GM12878 (cell line): Measurements from ENCODE around the gene C11orf91. TPM values are rescaled to one million over a fixed set of nuclear protein-coding genes. Genes with fewer than 3 reads are reported as not detected.

Experiments
- ATAC-seq: fragments of 200-7000 bp; cut with Tn5 transposase; 3 replicates; pipeline ENCODE4 v1.9.1; 2020; ENCODE audit warnings: mild to moderate bottlenecking, moderate library complexity
- BruUV-seq: library from RNA; stranded (reverse); fragments of 400-500 nt; replicated peaks from 2 replicates; lab custom pipeline; 2021; lab: Mats Ljungman, UMichigan
- CTCF ChIA-PET: fragments of 300-600 bp; sonication (Branson Sonifier 250); formaldehyde crosslinking; extraction: SDS; loops from one replicate; lab custom pipeline; 2021; ENCODE audit warnings: inconsistent platforms; lab: Yijun Ruan, JAX
- POLR2A ChIA-PET: fragments of 350-600 bp; formaldehyde crosslinking; extraction: SDS; loops from one replicate; lab custom pipeline; 2021; ENCODE audit warnings: inconsistent platforms; lab: Charles Lee
- RAD21 ChIA-PET: fragments of 300-600 bp; sonication (Branson Sonifier 250); formaldehyde crosslinking; loops from one replicate; lab custom pipeline; 2023; ENCODE audit warnings: antibody characterized with exemption; ENCODE audit not compliant: unreplicated experiment; lab: Charles Lee
- SMC1A ChIA-PET: fragments of 300-600 bp; sonication (Branson Sonifier 250); formaldehyde crosslinking; loops from one replicate; lab custom pipeline; 2023; ENCODE audit not compliant: unreplicated experiment, uncharacterized antibody; lab: Charles Lee
- DNase-seq: peaks from one replicate; pipeline ENCODE4 v3.0.0-alpha.2; 2011; ENCODE audit warnings: low read depth, low spot score
- FAIRE-seq: peaks from 3 replicates; lab custom pipeline; 2011; peaks lifted over from hg19 to GRCh38; lab: Jason Lieb, UNC
- H2AFZ ChIP-seq: 2 replicates; pipeline ENCODE4 v1.6.0; 2011; ENCODE audit warnings: low read depth, low read length, control low read depth; ENCODE audit not compliant: control insufficient read depth
- H3K27ac ChIP-seq: 2 replicates; pipeline ENCODE4 v1.5.1; 2011; ENCODE audit warnings: control low read depth; ENCODE audit not compliant: control insufficient read depth, insufficient read depth
- H3K27me3 ChIP-seq, 2 experiments: replicated peaks in 1 of 2; 2 replicates each; pipeline versions ENCODE4 v1.6.0 to v1.6.1; 2011; ENCODE audit warnings: low read length in 1 of 2; ENCODE audit not compliant: control insufficient read depth in 2 of 2, insufficient read depth in 2 of 2
- H3K36me3 ChIP-seq, 2 experiments: 2 replicates each; pipeline ENCODE4 v1.5.1; 2011; ENCODE audit warnings: low read length in 1 of 2; ENCODE audit not compliant: control insufficient read depth in 2 of 2, insufficient read depth in 2 of 2
- H3K4me1 ChIP-seq: 2 replicates; pipeline ENCODE4 v1.6.1; 2011; ENCODE audit warnings: mild to moderate bottlenecking, low read length, moderate library complexity, mixed read lengths; ENCODE audit not compliant: control insufficient read depth, insufficient read depth
- H3K4me2 ChIP-seq: 2 replicates; pipeline ENCODE4 v1.6.0; 2011; ENCODE audit warnings: control low read depth; ENCODE audit not compliant: control insufficient read depth, insufficient read depth
- H3K4me3 ChIP-seq: fragments of 200-600 bp; sonication (generic); 2 replicates; pipeline ENCODE4 v1.5.1; 2016
- H3K79me2 ChIP-seq: 2 replicates; pipeline ENCODE4 v1.6.0; 2011; ENCODE audit warnings: low read length; ENCODE audit not compliant: control insufficient read depth, insufficient read depth
- H3K9ac ChIP-seq: 2 replicates; pipeline ENCODE4 v1.8.0; 2011; ENCODE audit warnings: low read length, control low read depth, mixed read lengths; ENCODE audit not compliant: control insufficient read depth, insufficient read depth
- H3K9me3 ChIP-seq: replicated peaks from 3 replicates; pipeline ENCODE4 v1.5.1; 2011; ENCODE audit warnings: mild to moderate bottlenecking, low read length; ENCODE audit not compliant: control insufficient read depth, insufficient read depth
- H4K20me1 ChIP-seq: 2 replicates; pipeline ENCODE4 v1.6.0; 2011; ENCODE audit not compliant: control insufficient read depth, insufficient read depth
- ATF7 ChIP-seq: fragments of 450-650 bp; IDR thresholded peaks from 2 replicates; pipeline ENCODE4 v1.6.1; 2016; ENCODE audit warnings: low read depth, mild to moderate bottlenecking
- CHD1 ChIP-seq: IDR thresholded peaks from 2 replicates; pipeline ENCODE4 v1.6.1; 2012; ENCODE audit warnings: low read depth, low read length, improper control_type of control experiment
- CREB1 ChIP-seq: IDR thresholded peaks from 2 replicates; pipeline ENCODE4 v1.6.1; 2012; ENCODE audit warnings: low read depth, mild to moderate bottlenecking, inconsistent platforms
- CTCF ChIP-seq, 3 experiments: IDR thresholded peaks in 2 of 3; conservative IDR thresholded peaks in 1 of 3; 2 replicates each; pipeline ENCODE4 v1.5.1; 2011; ENCODE audit warnings: low read depth in 3 of 3, low read length in 3 of 3, mild to moderate bottlenecking in 3 of 3, control low read depth in 2 of 3, moderate library complexity in 2 of 3, inconsistent platforms in 1 of 3, mixed read lengths in 1 of 3; ENCODE audit not compliant: control insufficient read depth in 2 of 3, insufficient read depth in 1 of 3; ENCODE audit errors: extremely low read depth in 1 of 3
- ETV6 ChIP-seq, 2 experiments: fragments of 450-650 bp in 1 of 2; IDR thresholded peaks in 1 of 2; conservative IDR thresholded peaks in 1 of 2; 2 replicates each; pipeline ENCODE4 v1.6.1; 2014; ENCODE audit warnings: antibody characterized with exemption in 1 of 2, borderline replicate concordance in 1 of 2, low read depth in 1 of 2, mild to moderate bottlenecking in 1 of 2, moderate library complexity in 1 of 2
- GATAD2B ChIP-seq: fragments of 450-650 bp; conservative IDR thresholded peaks from 2 replicates; pipeline ENCODE4 v1.6.1; 2017; ENCODE audit warnings: low read depth, mild to moderate bottlenecking, moderate library complexity
- KAT2A ChIP-seq: conservative IDR thresholded peaks from 2 replicates; pipeline ENCODE4 v1.6.1; 2011; ENCODE audit warnings: low read depth, low read length; ENCODE audit not compliant: control insufficient read depth
- MEF2A ChIP-seq: IDR thresholded peaks from 2 replicates; pipeline ENCODE4 v1.6.1; 2011; ENCODE audit warnings: low read depth, mild to moderate bottlenecking, low read length, moderate library complexity; ENCODE audit not compliant: insufficient read depth
- MTA2 ChIP-seq: fragments of 450-650 bp; IDR thresholded peaks from 2 replicates; pipeline ENCODE4 v1.6.1; 2016; ENCODE audit warnings: low read depth, mild to moderate bottlenecking, moderate library complexity
- PAX5 ChIP-seq: IDR thresholded peaks from 2 replicates; pipeline ENCODE4 v1.6.1; 2011; ENCODE audit warnings: low read depth, low read length, borderline replicate concordance
- POLR2A ChIP-seq: IDR thresholded peaks from 2 replicates; pipeline ENCODE4 v1.6.1; 2011; ENCODE audit warnings: low read depth, mild to moderate bottlenecking, low read length
- RCOR1 ChIP-seq: conservative IDR thresholded peaks from 2 replicates; pipeline ENCODE4 v1.6.1; 2012; ENCODE audit warnings: low read depth, low read length, improper control_type of control experiment
- STAT1 ChIP-seq: fragments of 450-650 bp; conservative IDR thresholded peaks from 2 replicates; pipeline ENCODE4 v1.6.1; 2014; ENCODE audit warnings: antibody characterized with exemption, mild to moderate bottlenecking
- WGBS: methylation state at CpG from one replicate; pipeline ENCODE4 v1.1.6; 2016; ENCODE audit warnings: low lambda C conversion rate; ENCODE audit not compliant: insufficient replicate concordance, insufficient coverage; ENCODE audit errors: missing lambda C conversion rate; 5-methylcytosine and 5-hydroxymethylcytosine counted together
- in situ Hi-C: fragments of 300-500 bp; cut with MboI; formaldehyde crosslinking; loops from 9 replicates; pipeline ENCODE4 v1.14.3; 2018; ENCODE audit warnings: mixed read lengths
- intact Hi-C: fragments of 100-400 bp; cut with micrococcal nuclease; formaldehyde crosslinking; loops from one replicate; pipeline ENCODE4 v1.14.2; 2022; ENCODE audit not compliant: unreplicated experiment
- polyA plus RNA-seq, 11 experiments: library from polyadenylated mRNA; depleted of rRNA in 4 of 11; unstranded in 6 of 11; stranded (reverse) in 5 of 11; fragments of >200 nt; fragmentation: Nextera tagmentation in 4 of 11; fragmentation: Illumina TruSeq in 1 of 11; extraction: Ambion mirVana in 4 of 11; extraction: Trizol in 1 of 11; gene quantifications; 1 replicate in 1 of 11; 2 replicates in 10 of 11; pipeline versions ENCODE4 v1.2.1 to v1.2.3, GENCODE V29; 2011 to 2016; ENCODE audit warnings: inconsistent platforms in 2 of 11, missing spikeins in 2 of 11, low read depth in 1 of 11
- total RNA-seq, 4 experiments: library from RNA; depleted of rRNA in 3 of 4; stranded (reverse); fragments of >200 nt in 3 of 4; fragmentation: Illumina TruSeq in 1 of 4; extraction: Trizol in 1 of 4; gene quantifications; 2 replicates each; pipeline versions ENCODE4 v1.2.1 to v1.2.3, GENCODE V29; 2013 to 2021
- TF ChIP-seq, protein P1 (sequence below): IDR thresholded peaks from 2 replicates; pipeline ENCODE4 v1.6.1; 2011; ENCODE audit warnings: borderline replicate concordance, low read depth, mild to moderate bottlenecking, moderate library complexity, mixed read lengths, low read length; ENCODE audit not compliant: insufficient read depth; ENCODE audit errors: extremely low read length
- TF ChIP-seq, protein P2 (sequence below): fragments of 450-650 bp; IDR thresholded peaks from 2 replicates; pipeline ENCODE4 v1.6.1; 2017; ENCODE audit warnings: mild to moderate bottlenecking, moderate library complexity

The C11orf91 gene
- total and polyA plus RNA-seq, 10 of the 15 experiments (the other 5 are each of a cell fraction or from before 2014, with no cell fraction given) = not detected

DNA sequence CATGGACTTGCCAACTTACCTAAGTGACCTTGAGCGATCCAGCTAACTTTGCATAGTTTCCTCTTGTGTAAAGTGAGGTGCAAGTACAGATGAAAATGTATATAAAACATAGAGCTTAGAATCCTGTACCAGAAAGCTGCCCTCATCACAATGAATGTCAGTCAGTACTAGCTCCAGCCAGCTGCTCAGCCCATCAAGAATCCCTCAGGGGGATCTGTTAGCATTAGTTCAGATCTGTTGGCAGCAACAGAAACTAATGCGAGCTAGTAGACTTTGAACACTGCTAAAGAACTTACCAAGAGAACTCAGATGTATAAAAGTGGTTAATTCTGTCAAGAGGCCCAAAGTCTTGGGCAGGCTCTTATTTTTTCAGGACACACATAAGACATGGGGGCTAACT, 6.3 kb upstream of the C11orf91 start:
- H3K36me3 ChIP-seq = peaks cover 13 to 19% of the 10 kb centered on the region in 2 experiments
- in situ Hi-C loops = no loop called here
- FAIRE-seq (no peak), DNase-seq (no peak), ATAC-seq (no peak)
- no peaks in the 10 kb centered on the region for H3K27me3 ChIP-seq
- SMC1A ChIA-PET = interaction anchor here (0.8 to 1.2 kb wide), 5 partner anchors 9 to 36 kb away, joined by 3 to 9 read pairs (median 4); no protein-coding TSS in a partner anchor
- intact Hi-C loops = no loop called here
- H3K4me2 ChIP-seq = no peak overlapping the region
- no peak overlapping the region for H3K4me3 ChIP-seq
- WGBS = 89% methylated on average over 2 of the region's 2 CpGs
- CTCF ChIA-PET = interaction anchor here (1.0 to 7.1 kb wide), 3 partner anchors 9 to 36 kb away, joined by 3 to 35 read pairs (median 11); no protein-coding TSS in a partner anchor
- no peaks in the 10 kb centered on the region for H3K79me2 ChIP-seq
- TF ChIP-seq ATF7 (no peak), CTCF (IDR thresholded peaks at IDR 0.05 in 2 of 3, conservative IDR thresholded peaks at IDR 0.05 in 1 of 3; ENCODE audit: control insufficient read depth in 2 of 3, extremely low read depth in 1 of 3, insufficient read depth in 1 of 3, low read depth in 3 of 3, low read length in 3 of 3) (no peak), ETV6 (conservative IDR thresholded peaks at IDR 0.05 in 1 of 2, IDR thresholded peaks at IDR 0.05 in 1 of 2; ENCODE audit: borderline replicate concordance in 1 of 2, low read depth in 1 of 2) (no peak), RCOR1 (no peak), CHD1 (no peak), GATAD2B (no peak), POLR2A (no peak), MEF2A (no peak), STAT1 (no peak), KAT2A (no peak), CREB1 (no peak), PAX5 (no peak), MTA2 (no peak)
- TF ChIP-seq, protein P1, sequence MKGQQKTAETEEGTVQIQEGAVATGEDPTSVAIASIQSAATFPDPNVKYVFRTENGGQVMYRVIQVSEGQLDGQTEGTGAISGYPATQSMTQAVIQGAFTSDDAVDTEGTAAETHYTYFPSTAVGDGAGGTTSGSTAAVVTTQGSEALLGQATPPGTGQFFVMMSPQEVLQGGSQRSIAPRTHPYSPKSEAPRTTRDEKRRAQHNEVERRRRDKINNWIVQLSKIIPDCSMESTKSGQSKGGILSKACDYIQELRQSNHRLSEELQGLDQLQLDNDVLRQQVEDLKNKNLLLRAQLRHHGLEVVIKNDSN = no peak
- TF ChIP-seq, protein P2, sequence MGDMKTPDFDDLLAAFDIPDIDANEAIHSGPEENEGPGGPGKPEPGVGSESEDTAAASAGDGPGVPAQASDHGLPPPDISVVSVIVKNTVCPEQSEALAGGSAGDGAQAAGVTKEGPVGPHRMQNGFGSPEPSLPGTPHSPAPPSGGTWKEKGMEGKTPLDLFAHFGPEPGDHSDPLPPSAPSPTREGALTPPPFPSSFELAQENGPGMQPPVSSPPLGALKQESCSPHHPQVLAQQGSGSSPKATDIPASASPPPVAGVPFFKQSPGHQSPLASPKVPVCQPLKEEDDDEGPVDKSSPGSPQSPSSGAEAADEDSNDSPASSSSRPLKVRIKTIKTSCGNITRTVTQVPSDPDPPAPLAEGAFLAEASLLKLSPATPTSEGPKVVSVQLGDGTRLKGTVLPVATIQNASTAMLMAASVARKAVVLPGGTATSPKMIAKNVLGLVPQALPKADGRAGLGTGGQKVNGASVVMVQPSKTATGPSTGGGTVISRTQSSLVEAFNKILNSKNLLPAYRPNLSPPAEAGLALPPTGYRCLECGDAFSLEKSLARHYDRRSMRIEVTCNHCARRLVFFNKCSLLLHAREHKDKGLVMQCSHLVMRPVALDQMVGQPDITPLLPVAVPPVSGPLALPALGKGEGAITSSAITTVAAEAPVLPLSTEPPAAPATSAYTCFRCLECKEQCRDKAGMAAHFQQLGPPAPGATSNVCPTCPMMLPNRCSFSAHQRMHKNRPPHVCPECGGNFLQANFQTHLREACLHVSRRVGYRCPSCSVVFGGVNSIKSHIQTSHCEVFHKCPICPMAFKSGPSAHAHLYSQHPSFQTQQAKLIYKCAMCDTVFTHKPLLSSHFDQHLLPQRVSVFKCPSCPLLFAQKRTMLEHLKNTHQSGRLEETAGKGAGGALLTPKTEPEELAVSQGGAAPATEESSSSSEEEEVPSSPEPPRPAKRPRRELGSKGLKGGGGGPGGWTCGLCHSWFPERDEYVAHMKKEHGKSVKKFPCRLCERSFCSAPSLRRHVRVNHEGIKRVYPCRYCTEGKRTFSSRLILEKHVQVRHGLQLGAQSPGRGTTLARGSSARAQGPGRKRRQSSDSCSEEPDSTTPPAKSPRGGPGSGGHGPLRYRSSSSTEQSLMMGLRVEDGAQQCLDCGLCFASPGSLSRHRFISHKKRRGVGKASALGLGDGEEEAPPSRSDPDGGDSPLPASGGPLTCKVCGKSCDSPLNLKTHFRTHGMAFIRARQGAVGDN = no peak
- H3K27ac ChIP-seq = no peak overlapping the region
- BruUV-seq = no TSS peak
- no peak overlapping the region for H3K9ac ChIP-seq
- H3K4me1 ChIP-seq = 0 out of 2 replicates have a peak, but pooled peaks cover 4% of the 10 kb centered on the region
- no peaks in the 10 kb centered on the region for H4K20me1 ChIP-seq
- no peaks in the 10 kb centered on the region for H3K9me3 ChIP-seq
- no peak overlapping the region for H2AFZ ChIP-seq
- RAD21 ChIA-PET = interaction anchor here (0.9 to 1.4 kb wide), 3 partner anchors 9 to 36 kb away, joined by 3 to 6 read pairs (median 4); no protein-coding TSS in a partner anchor
- POLR2A ChIA-PET = interaction anchor here (0.6 to 1.9 kb wide), 3 partner anchors 9 to 901 kb away, joined by 3 to 4 read pairs (median 4); no protein-coding TSS in a partner anchor
